Heart left ventricle (tissue), 16 donors: Measurements from ENCODE around the gene MNAT1. TPM values are rescaled to one million over a fixed set of nuclear protein-coding genes. Genes with fewer than 3 reads are reported as not detected.

Experiments used
- ATAC-seq, 4 donors: fragments of 200-7000 bp; cut with Tn5 transposase; one replicate each; pipeline ENCODE4 v1.9.1; 2020 to 2022; ENCODE audit warnings: moderate library complexity in 4 of 4, mild to moderate bottlenecking in 3 of 4, moderate number of reproducible peaks in 1 of 4
- DNase-seq, 5 donors: peaks; one replicate each; pipeline ENCODE4 v3.0.0-alpha.2; 2020
- H3K27ac ChIP-seq, 12 donors: fragments of 200-600 bp; sonication (generic) in 4 of 12; one replicate each; pipeline versions ENCODE4 v1.5.0 to v1.8.0; 2016 to 2022; ENCODE audit warnings: mild to moderate bottlenecking in 2 of 12
- H3K27me3 ChIP-seq, 9 donors: fragments of 200-600 bp; sonication (generic) in 2 of 9; one replicate each; pipeline versions ENCODE4 v1.5.1 to v1.8.0; 2016 to 2022; ENCODE audit warnings: mild to moderate bottlenecking in 3 of 9
- H3K36me3 ChIP-seq, 9 donors: fragments of 200-600 bp; sonication (generic) in 2 of 9; one replicate each; pipeline versions ENCODE4 v1.5.0 to v1.8.0; 2018 to 2022; ENCODE audit warnings: mild to moderate bottlenecking in 2 of 9
- H3K4me1 ChIP-seq, 12 donors: fragments of 200-600 bp; sonication (generic) in 4 of 12; one replicate each; pipeline versions ENCODE4 v1.5.0 to v1.8.0; 2016 to 2022; ENCODE audit warnings: mild to moderate bottlenecking in 3 of 12
- H3K4me3 ChIP-seq, 12 donors: fragments of 200-600 bp; sonication (generic) in 4 of 12; one replicate each; pipeline versions ENCODE4 v1.5.0 to v1.8.0; 2017 to 2022; ENCODE audit warnings: mild to moderate bottlenecking in 9 of 12, moderate library complexity in 4 of 12
- H3K9me3 ChIP-seq, 12 donors: fragments of 200-600 bp; sonication (generic) in 4 of 12; one replicate each; pipeline versions ENCODE4 v1.5.0 to v1.8.0; 2016 to 2022; ENCODE audit warnings: mild to moderate bottlenecking in 1 of 12
- POLR2A ChIP-seq, 2 donors: fragments of 450-650 bp; IDR thresholded peaks; one replicate each; pipeline ENCODE4 v1.6.1; 2017; ENCODE audit warnings: antibody characterized with exemption in 2 of 2, mild to moderate bottlenecking in 2 of 2, moderate library complexity in 2 of 2
- WGBS, 4 donors: extraction: QIAGEN DNeasy Blood & Tissue Kit in 2 of 4; methylation state at CpG; one replicate each; pipeline versions ENCODE4 v1.1.5 to v1.1.7; 2013 to 2018; 5-methylcytosine and 5-hydroxymethylcytosine counted together
- intact Hi-C, 10 donors: fragments of 100-400 bp; cut with DNase I; formaldehyde crosslinking; loops; one replicate each; pipeline versions ENCODE4 v1.11.1 to v1.14.2; 2022
- polyA plus RNA-seq, 2 donors: library from polyadenylated mRNA; stranded (reverse); fragments of 200-250 nt; gene quantifications; one replicate each; pipeline ENCODE4 v1.2.3, GENCODE V29; 2013
- total RNA-seq, 9 donors: library from RNA; depleted of rRNA in 2 of 9; stranded (reverse); fragments of >200 nt in 2 of 9; fragmentation: NEBNext Ultra II Directional in 3 of 9; extraction: Animal tissue kit (Norgen Biotek cat#: 25700) in 3 of 9; gene quantifications; one replicate each; pipeline versions ENCODE4 v1.1.0 to v1.2.4, GENCODE V29; 2016 to 2023
- TF ChIP-seq, protein P1 (sequence below), 12 donors: fragments of 200-600 bp; sonication (generic) in 4 of 12; IDR thresholded peaks; one replicate each; pipeline versions ENCODE4 v1.5.0 to v1.8.0; 2018 to 2022; ENCODE audit warnings: antibody characterized with exemption in 12 of 12, mild to moderate bottlenecking in 5 of 12
- donor health status: ischemic (EF 13 %, LVEDD 7.1; RV severe dilation, severe dysfunction).
- donor health status: healthy with polysubstance abuse.
- donor health status: DM: no; HTN: yes; CAD: no.
- donor health status: DM: no; HTN: no; CAD: no.
- donor health status: ischemic (EF 25% LVEDD 6.9; RV normal size, moderate dysfunction).
- donor health status: ischemic (EF 25% LVEDD 5.7; RV mildly dilated, moderate dysfunction).
- donor health status: healthy.
- donor health status: DM: yes; HTN: yes; CAD: no.
- donor health status: ischemic (EF 35%, LVEDD 5.7; RV mildly dilated, moderate dysfunction).
- donor health status: nonischemic (EF 11% LVEDD 7.7; RV severe dilation, severe dysfunction).
- donor health status: DM: yes; HTN: yes; CAD: no.
- donor health status: PGD.
- donor health status: ischemic (EF 29% LVEDD 5.4; RV normal size, mild dysfunction).
- donor health status: nonischemic (EF 23%, LVEDD 6.1; RV moderate dilation, normal function).

Gene MNAT1
- total and polyA plus RNA-seq, 11 donors = 18.9 to 32.6 (median 27.0) TPM

DNA sequence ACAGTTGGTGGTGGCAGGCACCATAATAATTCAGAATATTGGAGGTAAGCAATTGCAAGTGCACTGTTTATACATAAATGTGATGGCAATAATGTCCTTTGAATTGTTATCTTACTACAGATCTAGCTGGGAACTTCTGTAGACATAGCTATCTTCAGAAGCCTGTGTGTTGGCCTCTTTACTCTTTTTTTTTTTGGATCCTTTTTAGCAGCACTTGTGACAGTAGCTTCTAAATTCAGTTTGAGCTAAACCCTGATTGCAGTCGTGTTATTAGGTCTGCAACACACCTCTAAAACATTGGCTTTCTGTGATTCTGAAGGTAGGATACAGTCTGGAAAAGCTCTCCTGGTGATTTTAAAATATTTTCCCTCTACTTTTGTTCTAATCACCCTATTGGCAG is 285.0 kb downstream of the MNAT1 start:
- Histone ChIP-seq H3K36me3 (peaks cover 0 to 10% (median 0%) of the 10 kb centered on the region in 9 donors), H3K27me3 (no peaks in the 10 kb centered on the region), H3K4me1 (peaks cover 0 to 12% (median 0%) of the 10 kb centered on the region in 12 donors), H3K27ac (no peak overlapping the region), H3K9me3 (peaks cover 0 to 6% (median 0%) of the 10 kb centered on the region in 12 donors), H3K4me3 (no peak overlapping the region)
- ATAC-seq (no peak), DNase-seq (no peak)
- TF ChIP-seq, protein P1, sequence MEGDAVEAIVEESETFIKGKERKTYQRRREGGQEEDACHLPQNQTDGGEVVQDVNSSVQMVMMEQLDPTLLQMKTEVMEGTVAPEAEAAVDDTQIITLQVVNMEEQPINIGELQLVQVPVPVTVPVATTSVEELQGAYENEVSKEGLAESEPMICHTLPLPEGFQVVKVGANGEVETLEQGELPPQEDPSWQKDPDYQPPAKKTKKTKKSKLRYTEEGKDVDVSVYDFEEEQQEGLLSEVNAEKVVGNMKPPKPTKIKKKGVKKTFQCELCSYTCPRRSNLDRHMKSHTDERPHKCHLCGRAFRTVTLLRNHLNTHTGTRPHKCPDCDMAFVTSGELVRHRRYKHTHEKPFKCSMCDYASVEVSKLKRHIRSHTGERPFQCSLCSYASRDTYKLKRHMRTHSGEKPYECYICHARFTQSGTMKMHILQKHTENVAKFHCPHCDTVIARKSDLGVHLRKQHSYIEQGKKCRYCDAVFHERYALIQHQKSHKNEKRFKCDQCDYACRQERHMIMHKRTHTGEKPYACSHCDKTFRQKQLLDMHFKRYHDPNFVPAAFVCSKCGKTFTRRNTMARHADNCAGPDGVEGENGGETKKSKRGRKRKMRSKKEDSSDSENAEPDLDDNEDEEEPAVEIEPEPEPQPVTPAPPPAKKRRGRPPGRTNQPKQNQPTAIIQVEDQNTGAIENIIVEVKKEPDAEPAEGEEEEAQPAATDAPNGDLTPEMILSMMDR (IDR thresholded peaks at IDR 0.05) = no peak
- TF ChIP-seq POLR2A (IDR thresholded peaks at IDR 0.05) = no peak
- WGBS, 4 donors = 41 to 54% (median 44%) methylated on average over 1 of the region's 1 CpG
- intact Hi-C loops = no loop called here

Other genes with a start within 250 kb of the MNAT1 start
- not detected for gene C14orf39, start 248.7 kb upstream of the MNAT1 start, total RNA-seq
- gene C14orf39, start 248.7 kb upstream of the MNAT1 start, polyA plus RNA-seq = not detected
- gene SIX6, start 225.6 kb upstream of the MNAT1 start, total RNA-seq = not detected
- not detected for gene SIX6, start 225.6 kb upstream of the MNAT1 start, polyA plus RNA-seq
- under 1 TPM in 3 of 9 donors, not detected in 6; 0.19 to 0.27 (median 0.25) TPM for gene SIX1, start 85.3 kb upstream of the MNAT1 start, total RNA-seq
- gene SIX1, start 85.3 kb upstream of the MNAT1 start, polyA plus RNA-seq = not detected
- 1 to 10 TPM in 6 of 9 donors, under 1 TPM in 3; 0.64 to 2.9 (median 1.4) TPM for gene SIX4, start 10.4 kb upstream of the MNAT1 start, total RNA-seq
- gene SIX4, start 10.4 kb upstream of the MNAT1 start, polyA plus RNA-seq = under 1 TPM; 0.27 to 0.32 TPM
- gene TRMT5, start 246.3 kb downstream of the MNAT1 start, total RNA-seq = 1 to 10 TPM; 2.8 to 9.7 (median 6.7) TPM
- 1 to 10 TPM; 1.6 to 3.8 TPM for gene TRMT5, start 246.3 kb downstream of the MNAT1 start, polyA plus RNA-seq
- gene SLC38A6, start 246.5 kb downstream of the MNAT1 start, total RNA-seq = 10 to 100 TPM in 2 of 9 donors, 1 to 10 TPM in 7; 1.6 to 19.6 (median 4.9) TPM
- 1 to 10 TPM; 1.8 to 3.2 TPM for gene SLC38A6, start 246.5 kb downstream of the MNAT1 start, polyA plus RNA-seq